GM12878 (cell line): ENCODE results near the gene CLCNKA. TPM values are rescaled to one million over a fixed set of nuclear protein-coding genes. Genes with fewer than 3 reads are reported as not detected.

ENCODE experiments used
- ATF3 ChIP-seq: IDR thresholded peaks from 2 replicates; pipeline ENCODE4 v1.6.1; 2011; ENCODE audit warnings: low read depth, mild to moderate bottlenecking, low read length, moderate library complexity, borderline replicate concordance; ENCODE audit errors: extremely low read depth
- CBX3 ChIP-seq: fragments of 200-600 bp; sonication (generic); IDR thresholded peaks from 2 replicates; pipeline ENCODE4 v1.6.1; 2016; ENCODE audit warnings: low read depth, borderline replicate concordance
- CHD1 ChIP-seq: IDR thresholded peaks from 2 replicates; pipeline ENCODE4 v1.6.1; 2012; ENCODE audit warnings: low read depth, low read length, improper control_type of control experiment
- FOS ChIP-seq: IDR thresholded peaks from 3 replicates; pipeline ENCODE4 v1.6.1; 2011; ENCODE audit warnings: borderline replicate concordance; ENCODE audit not compliant: insufficient read length; ENCODE audit errors: extremely low read depth
- FOXM1 ChIP-seq: IDR thresholded peaks from 2 replicates; pipeline ENCODE4 v1.6.1; 2012; ENCODE audit warnings: low read depth, mild to moderate bottlenecking, inconsistent platforms, low read length, moderate library complexity
- GABPA ChIP-seq: IDR thresholded peaks from 2 replicates; pipeline ENCODE4 v1.6.1; 2014; ENCODE audit warnings: antibody characterized with exemption, low read depth, mild to moderate bottlenecking, inconsistent platforms
- IRF3 ChIP-seq: fragments of 450-650 bp; IDR thresholded peaks from 2 replicates; pipeline ENCODE4 v1.6.1; 2014; ENCODE audit warnings: mild to moderate bottlenecking
- IRF5 ChIP-seq: fragments of 450-650 bp; IDR thresholded peaks from 2 replicates; pipeline ENCODE4 v1.6.1; 2017; ENCODE audit warnings: borderline replicate concordance
- MAX ChIP-seq: IDR thresholded peaks from 2 replicates; pipeline ENCODE4 v1.6.1; 2012; ENCODE audit warnings: low read depth, low read length, improper control_type of control experiment
- NR2F1 ChIP-seq: fragments of 450-650 bp; conservative IDR thresholded peaks from 2 replicates; pipeline ENCODE4 v1.6.1; 2017; ENCODE audit warnings: mild to moderate bottlenecking
- RB1 ChIP-seq: fragments of 450-650 bp; formaldehyde crosslinking; IDR thresholded peaks from 2 replicates; pipeline ENCODE4 v1.6.1; 2017; ENCODE audit warnings: mild to moderate bottlenecking, borderline replicate concordance
- REST ChIP-seq: IDR thresholded peaks from 2 replicates; pipeline ENCODE4 v1.6.1; 2012; ENCODE audit warnings: mild to moderate bottlenecking, low read depth, low read length
- RFX5 ChIP-seq: IDR thresholded peaks from 2 replicates; pipeline ENCODE4 v1.6.1; 2011; ENCODE audit warnings: low read depth, low read length, improper control_type of control experiment
- SIN3A ChIP-seq: IDR thresholded peaks from 2 replicates; pipeline ENCODE4 v1.6.1; 2012; ENCODE audit warnings: low read depth, low read length, improper control_type of control experiment
- SMAD5 ChIP-seq: IDR thresholded peaks from 2 replicates; pipeline ENCODE4 v1.6.1; 2016; ENCODE audit warnings: antibody characterized with exemption, low read depth
- SRF ChIP-seq, 2 experiments: IDR thresholded peaks; 2 replicates each; pipeline ENCODE4 v1.6.1; 2011; ENCODE audit warnings: low read depth in 2 of 2, low read length in 2 of 2, mild to moderate bottlenecking in 1 of 2, moderate library complexity in 1 of 2
- USF2 ChIP-seq: IDR thresholded peaks from 2 replicates; pipeline ENCODE4 v1.6.1; 2011; ENCODE audit warnings: low read depth, low read length, improper control_type of control experiment, borderline replicate concordance
- ZBED1 ChIP-seq: IDR thresholded peaks from 2 replicates; pipeline ENCODE4 v1.6.1; 2016; ENCODE audit warnings: borderline replicate concordance
- ZBTB4 ChIP-seq: fragments of 450-650 bp; formaldehyde crosslinking; IDR thresholded peaks from 2 replicates; pipeline ENCODE4 v1.4.0; 2022; ENCODE audit warnings: mild to moderate bottlenecking, moderate library complexity
- polyA plus RNA-seq, 11 experiments: library from polyadenylated mRNA; depleted of rRNA in 4 of 11; unstranded in 6 of 11; stranded (reverse) in 5 of 11; fragments of >200 nt; fragmentation: Nextera tagmentation in 4 of 11; fragmentation: Illumina TruSeq in 1 of 11; extraction: Ambion mirVana in 4 of 11; extraction: Trizol in 1 of 11; gene quantifications; 1 replicate in 1 of 11; 2 replicates in 10 of 11; pipeline versions ENCODE4 v1.2.1 to v1.2.3, GENCODE V29; 2011 to 2016; ENCODE audit warnings: inconsistent platforms in 2 of 11, missing spikeins in 2 of 11, low read depth in 1 of 11
- total RNA-seq, 4 experiments: library from RNA; depleted of rRNA in 3 of 4; stranded (reverse); fragments of >200 nt in 3 of 4; fragmentation: Illumina TruSeq in 1 of 4; extraction: Trizol in 1 of 4; gene quantifications; 2 replicates each; pipeline versions ENCODE4 v1.2.1 to v1.2.3, GENCODE V29; 2013 to 2021

CLCNKA gene
- total and polyA plus RNA-seq, 10 of the 15 experiments (the other 5 are each of a cell fraction or from before 2014, with no cell fraction given) = 0.02 to 0.15 (median 0.08) TPM; not detected in 6

- no peak for TF ChIP-seq IRF3
- 0 out of 2 replicates have a peak, but pooled peaks have one; percentile 58 for TF ChIP-seq NR2F1
- TF ChIP-seq FOXM1 = no peak
- TF ChIP-seq USF2 = no peak
- TF ChIP-seq IRF5 = no peak
- no peak for TF ChIP-seq SMAD5
- no peak for TF ChIP-seq SRF (IDR thresholded peaks at IDR 0.05; ENCODE audit: low read depth in 2 of 2, low read length in 2 of 2)
- TF ChIP-seq REST = no peak
- no peak for TF ChIP-seq ZBTB4 (CRISPR knock-in tag)
- TF ChIP-seq RFX5 = no peak
- no peak for TF ChIP-seq FOS
- TF ChIP-seq RB1 = no peak
- no peak for TF ChIP-seq ATF3
- no peak for TF ChIP-seq GABPA
- no peak for TF ChIP-seq CHD1
- TF ChIP-seq MAX = no peak
- TF ChIP-seq ZBED1 = no peak
- no peak for TF ChIP-seq CBX3
- TF ChIP-seq SIN3A = no peak
Observed at GRCh38 chr1:16013220-16013907, 8.5 kb upstream of the CLCNKA start (continued).
